22Rv1 (cell line): ENCODE data around the gene VPS26A.

Experiments
- ZFX ChIP-seq: fragments of 450-650 bp; IDR thresholded peaks from 2 replicates; pipeline ENCODE4 v1.6.1; 2017; ENCODE audit warnings: antibody characterized with exemption, borderline replicate concordance
- TF ChIP-seq, protein P1 (sequence below): fragments of 450-650 bp; IDR thresholded peaks from 2 replicates; pipeline ENCODE4 v1.5.1; 2017; ENCODE audit warnings: mild to moderate bottlenecking

DNA sequence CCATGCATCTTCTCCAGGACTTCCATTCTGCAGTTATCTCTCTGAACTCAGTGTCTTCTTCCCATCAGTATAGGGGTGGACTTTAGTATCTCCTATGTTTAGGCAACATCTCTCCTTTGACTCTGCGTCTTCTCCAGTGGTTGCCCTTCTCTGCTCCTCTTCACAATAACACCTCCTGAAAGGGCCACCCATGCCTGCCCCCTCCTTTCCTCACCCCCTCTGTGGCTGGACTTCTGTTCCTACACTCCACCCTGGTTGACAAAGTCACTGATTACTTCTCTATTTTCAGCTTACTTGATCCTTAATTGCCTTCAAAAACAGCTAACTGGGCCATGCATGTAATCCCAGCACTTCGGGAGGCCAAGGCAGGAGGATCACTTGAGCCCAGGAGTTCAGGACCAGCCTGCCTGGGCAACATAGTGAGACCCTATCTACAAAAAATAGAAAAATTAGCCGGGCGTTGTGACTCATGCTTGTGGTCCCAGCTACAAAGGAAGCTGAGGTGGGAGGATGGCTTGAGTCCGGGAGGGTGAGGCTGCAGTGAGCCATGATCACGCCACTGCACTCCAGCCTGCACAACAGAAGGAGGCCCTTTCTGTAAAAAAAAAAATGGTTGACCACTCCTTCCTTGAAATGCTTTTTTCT, 22.4 kb upstream of the VPS26A start:
- TF ChIP-seq, protein P1, sequence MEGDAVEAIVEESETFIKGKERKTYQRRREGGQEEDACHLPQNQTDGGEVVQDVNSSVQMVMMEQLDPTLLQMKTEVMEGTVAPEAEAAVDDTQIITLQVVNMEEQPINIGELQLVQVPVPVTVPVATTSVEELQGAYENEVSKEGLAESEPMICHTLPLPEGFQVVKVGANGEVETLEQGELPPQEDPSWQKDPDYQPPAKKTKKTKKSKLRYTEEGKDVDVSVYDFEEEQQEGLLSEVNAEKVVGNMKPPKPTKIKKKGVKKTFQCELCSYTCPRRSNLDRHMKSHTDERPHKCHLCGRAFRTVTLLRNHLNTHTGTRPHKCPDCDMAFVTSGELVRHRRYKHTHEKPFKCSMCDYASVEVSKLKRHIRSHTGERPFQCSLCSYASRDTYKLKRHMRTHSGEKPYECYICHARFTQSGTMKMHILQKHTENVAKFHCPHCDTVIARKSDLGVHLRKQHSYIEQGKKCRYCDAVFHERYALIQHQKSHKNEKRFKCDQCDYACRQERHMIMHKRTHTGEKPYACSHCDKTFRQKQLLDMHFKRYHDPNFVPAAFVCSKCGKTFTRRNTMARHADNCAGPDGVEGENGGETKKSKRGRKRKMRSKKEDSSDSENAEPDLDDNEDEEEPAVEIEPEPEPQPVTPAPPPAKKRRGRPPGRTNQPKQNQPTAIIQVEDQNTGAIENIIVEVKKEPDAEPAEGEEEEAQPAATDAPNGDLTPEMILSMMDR: no peak
- no peak for TF ChIP-seq ZFX
